Testis (tissue), 2 donors: ENCODE measurements around the gene RGS10.

Source experiments
- CTCF ChIP-seq, 3 experiments: fragments of 450-650 bp in 2 of 3; fragments of 200-600 bp in 1 of 3; sonication (generic) in 1 of 3; IDR thresholded peaks; one replicate each; pipeline ENCODE4 v1.5.1; 2016 to 2019; ENCODE audit warnings: antibody characterized with exemption in 3 of 3, mild to moderate bottlenecking in 2 of 3, moderate library complexity in 1 of 3
- POLR2A ChIP-seq: fragments of 450-650 bp; IDR thresholded peaks from one replicate; pipeline ENCODE4 v1.6.1; 2017; ENCODE audit warnings: antibody characterized with exemption, mild to moderate bottlenecking, moderate library complexity

GRCh38 chr10:119481781-119482426 lies 60.6 kb downstream of the RGS10 start:
- TF ChIP-seq CTCF (IDR thresholded peaks at IDR 0.05) (no peak), POLR2A (no peak)
